CD4-positive, CD25-positive, alpha-beta regulatory T cell (primary cell): Measurements from ENCODE around the gene DISC1. TPM values are rescaled to one million over a fixed set of nuclear protein-coding genes. Genes with fewer than 3 reads are reported as not detected.

Experiments
- ATAC-seq, 2 donors: fragments of 150-1000 bp; cut with Tn5 transposase; one replicate each; pipeline ENCODE4 v1.10.0; 2021; ENCODE audit warnings: low read depth in 2 of 2, moderate number of reproducible peaks in 2 of 2, moderate library complexity in 1 of 2
- DNase-seq, 3 donors: peaks; one replicate each; pipeline versions ENCODE4 v3.0.0 to v3.0.0-alpha.2; 2012 to 2022; ENCODE audit warnings: mixed read lengths in 1 of 3
- H3K27ac ChIP-seq: one replicate; pipeline ENCODE4 v1.7.0; 2013; ENCODE audit warnings: mild to moderate bottlenecking, low read length; ENCODE audit not compliant: insufficient read depth, poor library complexity, severe bottlenecking
- H3K27me3 ChIP-seq: one replicate; pipeline ENCODE4 v1.7.0; 2013; ENCODE audit warnings: low read length; ENCODE audit not compliant: control insufficient read depth, insufficient read depth
- H3K36me3 ChIP-seq: one replicate; pipeline ENCODE4 v1.7.0; 2013; ENCODE audit warnings: mild to moderate bottlenecking, low read length, moderate library complexity; ENCODE audit not compliant: control insufficient read depth, insufficient read depth
- H3K4me1 ChIP-seq: 2 replicates; pipeline ENCODE4 v1.7.0; 2013; ENCODE audit warnings: mild to moderate bottlenecking, low read length; ENCODE audit not compliant: insufficient read depth, control insufficient read depth, poor library complexity, severe bottlenecking
- H3K4me3 ChIP-seq: one replicate; pipeline ENCODE4 v1.7.0; 2013; ENCODE audit warnings: low read depth, mild to moderate bottlenecking, low read length, moderate library complexity
- H3K9me3 ChIP-seq, 2 experiments: 1 replicate in 1 of 2; 2 replicates in 1 of 2; pipeline ENCODE4 v1.7.0; 2013; ENCODE audit warnings: low read length in 2 of 2, mild to moderate bottlenecking in 1 of 2, moderate library complexity in 1 of 2; ENCODE audit not compliant: control insufficient read depth in 2 of 2
- H3K27ac Mint-ChIP-seq, 3 donors: one replicate each; pipeline ENCODE4 v1.8.0; 2020 to 2022; ENCODE audit warnings: mild to moderate bottlenecking in 3 of 3, mixed read lengths in 3 of 3, moderate library complexity in 2 of 3
- H3K27me3 Mint-ChIP-seq: one replicate; pipeline ENCODE4 v1.8.0; 2022; ENCODE audit warnings: mild to moderate bottlenecking, mixed read lengths
- H3K36me3 Mint-ChIP-seq: one replicate; pipeline ENCODE4 v1.8.0; 2020; ENCODE audit warnings: mixed read lengths
- H3K4me1 Mint-ChIP-seq, 4 donors: one replicate each; pipeline ENCODE4 v1.8.0; 2020 to 2022; ENCODE audit warnings: mixed read lengths in 4 of 4, mild to moderate bottlenecking in 1 of 4
- H3K4me3 Mint-ChIP-seq, 4 donors: one replicate each; pipeline ENCODE4 v1.8.0; 2020 to 2022; ENCODE audit warnings: mild to moderate bottlenecking in 4 of 4, mixed read lengths in 4 of 4, moderate library complexity in 3 of 4
- H3K9me3 Mint-ChIP-seq, 7 donors: one replicate each; pipeline ENCODE4 v1.8.0; 2020 to 2022; ENCODE audit warnings: mixed read lengths in 7 of 7, mild to moderate bottlenecking in 3 of 7, moderate library complexity in 2 of 7
- polyA plus RNA-seq, 4 donors: library from polyadenylated mRNA; unstranded; fragments of 300-500 nt; fragmentation: Illumina TruSeq; gene quantifications; one replicate each; pipeline ENCODE4 v1.2.3, GENCODE V29; 2021
- total RNA-seq: library from RNA; stranded (reverse); gene quantifications from one replicate; pipeline ENCODE4 v1.2.3, GENCODE V29; 2022

The DISC1 gene
- total and polyA plus RNA-seq, 5 donors from 2014 or later, result 0.78 to 25.5 (median 2.5) TPM

DNA sequence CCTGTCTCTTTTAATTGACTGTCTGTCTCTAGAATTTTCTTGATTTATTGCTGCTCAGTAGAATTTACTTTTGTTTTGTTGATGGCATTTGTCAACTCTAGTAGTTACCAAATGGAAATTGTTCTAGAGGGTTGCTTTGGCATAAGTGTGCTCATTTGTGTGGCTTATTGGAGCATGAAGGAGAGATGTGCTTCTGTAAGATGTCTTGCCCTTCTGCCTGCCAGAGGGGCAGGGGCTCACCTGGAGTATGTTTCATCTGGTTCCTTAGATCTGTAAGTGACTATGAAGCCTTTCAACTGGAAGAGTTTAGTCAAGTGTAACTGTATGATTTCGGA lies 345.5 kb downstream of the DISC1 start:
- H3K36me3 ChIP-seq, result peaks cover 3% of the 10 kb centered on the region
- peaks cover 0 to 4% (median 0%) of the 10 kb centered on the region in 7 donors for H3K9me3 Mint-ChIP-seq
- no peak overlapping the region for H3K27ac ChIP-seq
- no peaks in the 10 kb centered on the region for H3K27me3 Mint-ChIP-seq
- no peak overlapping the region for H3K27ac Mint-ChIP-seq
- no peaks in the 10 kb centered on the region for H3K27me3 ChIP-seq
- H3K4me3 Mint-ChIP-seq, result no peak overlapping the region
- DNase-seq (no peak), ATAC-seq (no peak)
- no peaks in the 10 kb centered on the region for H3K4me1 ChIP-seq
- H3K4me1 Mint-ChIP-seq, result peaks cover 0 to 6% (median under 1%) of the 10 kb centered on the region in 4 donors
- H3K9me3 ChIP-seq, result no peaks in the 10 kb centered on the region
- H3K4me3 ChIP-seq, result no peak overlapping the region
- H3K36me3 Mint-ChIP-seq, result peaks cover 20% of the 10 kb centered on the region

DNA sequence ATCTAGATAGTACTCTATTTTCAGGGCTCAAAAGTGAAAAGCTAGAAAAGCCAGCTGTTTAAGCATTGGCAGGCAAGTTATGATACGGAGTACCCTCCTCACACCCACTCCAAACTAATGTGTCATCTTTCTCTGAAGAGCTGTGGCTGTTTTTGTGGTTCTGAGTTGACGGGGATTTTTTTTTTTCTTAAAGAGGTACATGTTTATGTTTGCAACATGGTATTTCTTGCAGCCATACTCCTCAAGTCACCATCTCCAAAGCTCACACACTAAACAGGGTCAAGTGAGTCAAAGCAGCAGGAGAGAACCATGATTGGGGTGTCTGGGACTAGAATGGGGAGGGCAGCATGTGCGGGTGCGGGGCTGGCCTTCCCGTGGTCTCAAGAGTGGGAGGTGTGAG lies 347.2 kb downstream of the DISC1 start:
- Histone ChIP-seq H3K9me3 (no peaks in the 10 kb centered on the region), H3K4me3 (no peak overlapping the region), H3K36me3 (no peaks in the 10 kb centered on the region), H3K27ac (no peak overlapping the region), H3K27me3 (no peaks in the 10 kb centered on the region), H3K4me1 (no peaks in the 10 kb centered on the region)
- Mint-ChIP-seq H3K27ac (no peak overlapping the region), H3K4me1 (peaks cover 0 to 6% (median 3%) of the 10 kb centered on the region in 4 donors), H3K36me3 (peaks cover 14% of the 10 kb centered on the region), H3K27me3 (no peaks in the 10 kb centered on the region), H3K9me3 (peaks cover 0 to 4% (median 0%) of the 10 kb centered on the region in 7 donors), H3K4me3 (no peak overlapping the region)
- ATAC-seq (no peak), DNase-seq (peak in 1 of 3 donors; percentile 63)

DNA sequence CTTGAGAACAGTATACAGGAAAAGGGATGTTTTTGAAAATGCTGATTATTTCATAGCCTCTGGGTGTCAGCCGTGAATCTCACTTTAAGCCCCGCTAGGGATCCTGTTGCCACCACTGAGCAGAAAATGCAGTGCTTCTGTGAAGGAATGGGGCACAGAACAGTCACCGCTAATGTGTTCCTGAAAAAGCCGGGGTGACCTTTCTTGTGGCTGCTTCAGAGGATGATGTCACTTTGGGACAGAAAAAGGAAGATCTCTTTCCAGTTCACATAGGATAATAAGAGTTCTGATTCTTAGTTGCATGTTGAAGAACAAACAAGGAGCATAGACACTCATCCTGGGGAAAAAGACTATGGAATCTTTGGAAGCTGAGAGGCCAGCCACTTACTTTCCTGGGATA lies 349.6 kb downstream of the DISC1 start:
- DNase-seq (no peak), ATAC-seq (no peak)
- no peaks in the 10 kb centered on the region for H3K36me3 ChIP-seq
- Mint-ChIP-seq H3K4me3 (no peak overlapping the region), H3K27ac (no peak overlapping the region), H3K4me1 (peaks cover 0 to 6% (median under 1%) of the 10 kb centered on the region in 4 donors), H3K9me3 (peaks cover 0 to 4% (median 0%) of the 10 kb centered on the region in 7 donors), H3K36me3 (peaks cover 11% of the 10 kb centered on the region), H3K27me3 (no peaks in the 10 kb centered on the region)
- no peaks in the 10 kb centered on the region for H3K27me3 ChIP-seq
- no peaks in the 10 kb centered on the region for H3K4me1 ChIP-seq
- no peak overlapping the region for H3K27ac ChIP-seq
- no peak overlapping the region for H3K4me3 ChIP-seq
- no peaks in the 10 kb centered on the region for H3K9me3 ChIP-seq

DNA sequence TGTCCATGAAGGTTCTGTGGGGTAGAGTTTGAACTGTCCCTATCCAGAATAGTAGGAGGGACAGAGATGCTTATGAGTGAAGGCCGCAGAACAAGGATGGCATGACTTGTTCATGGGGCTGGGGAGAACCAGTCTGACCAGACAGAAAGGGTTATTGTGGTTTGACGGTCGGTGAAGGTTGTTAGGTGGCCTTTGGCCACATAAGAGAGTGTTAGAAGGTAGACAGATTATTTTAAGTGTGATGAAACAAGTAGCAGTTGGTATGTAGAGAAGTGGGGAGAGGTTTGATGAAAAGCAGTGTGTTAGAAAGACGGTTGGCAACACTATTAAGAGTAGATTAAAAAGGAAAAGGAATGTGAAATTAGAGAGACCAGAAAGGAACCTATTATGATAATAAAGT lies 355.1 kb downstream of the DISC1 start:
- no peak for ATAC-seq
- Histone ChIP-seq H3K4me1 (no peaks in the 10 kb centered on the region), H3K36me3 (no peaks in the 10 kb centered on the region), H3K4me3 (no peak overlapping the region), H3K27me3 (no peaks in the 10 kb centered on the region), H3K27ac (no peak overlapping the region), H3K9me3 (no peaks in the 10 kb centered on the region)
- Mint-ChIP-seq H3K27me3 (no peaks in the 10 kb centered on the region), H3K36me3 (peaks cover 5% of the 10 kb centered on the region), H3K27ac (peak overlapping the region in 1 of 3 donors; percentile 47), H3K4me3 (no peak overlapping the region), H3K9me3 (peaks cover 0 to 4% (median 0%) of the 10 kb centered on the region in 7 donors), H3K4me1 (peaks cover 0 to 14% (median 7%) of the 10 kb centered on the region in 4 donors)
- no peak for DNase-seq

DNA sequence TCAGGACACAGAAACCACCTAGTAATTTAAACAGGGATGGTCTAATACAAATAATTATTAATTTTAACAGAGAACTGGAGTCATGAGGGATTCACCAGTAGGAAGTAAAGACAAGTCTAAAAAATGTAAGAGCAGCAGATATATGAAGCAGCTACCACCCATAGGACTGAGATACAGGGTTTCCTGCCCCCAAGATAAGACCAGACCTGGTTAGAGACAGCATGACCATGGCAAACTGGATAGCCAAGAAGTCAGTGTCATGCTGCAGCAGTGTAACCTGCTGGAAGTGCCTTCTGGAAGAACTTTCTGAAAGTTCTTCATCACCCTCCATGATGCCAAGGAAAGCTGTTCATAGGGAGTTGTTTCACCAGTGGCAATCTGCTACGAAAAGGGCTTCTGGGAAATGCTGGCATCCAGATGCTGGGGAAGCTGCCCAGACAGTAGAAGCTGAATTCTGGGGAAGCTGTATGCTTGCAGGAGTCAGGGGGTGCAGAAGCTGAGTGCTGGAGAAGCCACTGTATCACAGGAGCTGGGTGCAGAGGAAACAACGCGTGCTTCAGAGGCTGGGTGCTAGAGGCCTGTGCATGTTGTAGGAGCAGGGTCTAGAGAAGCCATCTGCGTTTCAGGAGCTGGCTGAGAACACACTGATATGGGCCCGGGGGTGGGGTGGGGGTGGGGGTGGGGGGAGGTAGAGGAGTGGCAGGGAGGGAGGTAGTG lies 356.4 kb downstream of the DISC1 start:
- no peaks in the 10 kb centered on the region for H3K4me1 ChIP-seq
- H3K4me1 Mint-ChIP-seq, result peaks cover 0 to 8% (median 7%) of the 10 kb centered on the region in 4 donors
- no peak overlapping the region for H3K27ac Mint-ChIP-seq
- no peaks in the 10 kb centered on the region for H3K36me3 Mint-ChIP-seq
- H3K36me3 ChIP-seq, result no peaks in the 10 kb centered on the region
- H3K27ac ChIP-seq, result no peak overlapping the region
- H3K27me3 Mint-ChIP-seq, result no peaks in the 10 kb centered on the region
- no peak overlapping the region for H3K4me3 Mint-ChIP-seq
- DNase-seq (no peak), ATAC-seq (no peak)
- no peaks in the 10 kb centered on the region for H3K9me3 Mint-ChIP-seq
- no peaks in the 10 kb centered on the region for H3K27me3 ChIP-seq
- no peaks in the 10 kb centered on the region for H3K9me3 ChIP-seq
- no peak overlapping the region for H3K4me3 ChIP-seq

DNA sequence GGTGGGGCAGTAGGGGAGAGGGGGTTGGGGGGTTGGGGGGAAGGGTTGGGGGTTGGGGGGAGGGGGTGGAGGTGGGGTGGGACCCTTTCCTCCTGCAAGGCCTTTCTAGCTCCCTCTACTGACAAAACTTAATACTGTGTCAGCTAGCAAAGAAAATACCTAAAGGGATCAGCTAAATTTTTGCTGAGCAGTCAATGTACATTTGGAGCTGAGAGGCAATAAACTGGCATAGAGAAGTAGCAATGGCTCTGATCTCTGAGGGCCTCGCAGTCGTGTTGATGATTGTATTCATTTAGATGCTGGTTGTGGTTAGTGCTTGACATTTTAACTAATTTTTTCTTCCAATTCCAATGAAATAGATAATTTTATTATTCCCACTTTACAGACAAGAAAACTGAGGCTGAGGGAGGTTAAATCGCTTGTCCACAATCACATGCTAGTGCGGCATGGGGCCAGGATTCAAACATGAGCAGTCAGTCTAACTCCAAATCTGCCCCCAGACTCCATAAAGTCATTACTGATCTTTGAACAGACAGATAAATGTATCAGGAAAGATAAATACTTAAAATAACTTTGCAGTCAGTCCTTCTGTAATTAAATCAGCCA lies 357.1 kb downstream of the DISC1 start:
- H3K36me3 Mint-ChIP-seq, result no peaks in the 10 kb centered on the region
- Histone ChIP-seq H3K36me3 (no peaks in the 10 kb centered on the region), H3K4me1 (no peaks in the 10 kb centered on the region), H3K4me3 (no peak overlapping the region), H3K27me3 (no peaks in the 10 kb centered on the region), H3K9me3 (no peaks in the 10 kb centered on the region), H3K27ac (no peak overlapping the region)
- no peaks in the 10 kb centered on the region for H3K27me3 Mint-ChIP-seq
- H3K27ac Mint-ChIP-seq, result no peak overlapping the region
- ATAC-seq, result no peak
- DNase-seq, result no peak
- H3K4me1 Mint-ChIP-seq, result peaks cover 0 to 8% (median 7%) of the 10 kb centered on the region in 4 donors
- H3K4me3 Mint-ChIP-seq, result no peak overlapping the region
- H3K9me3 Mint-ChIP-seq, result no peaks in the 10 kb centered on the region

DNA sequence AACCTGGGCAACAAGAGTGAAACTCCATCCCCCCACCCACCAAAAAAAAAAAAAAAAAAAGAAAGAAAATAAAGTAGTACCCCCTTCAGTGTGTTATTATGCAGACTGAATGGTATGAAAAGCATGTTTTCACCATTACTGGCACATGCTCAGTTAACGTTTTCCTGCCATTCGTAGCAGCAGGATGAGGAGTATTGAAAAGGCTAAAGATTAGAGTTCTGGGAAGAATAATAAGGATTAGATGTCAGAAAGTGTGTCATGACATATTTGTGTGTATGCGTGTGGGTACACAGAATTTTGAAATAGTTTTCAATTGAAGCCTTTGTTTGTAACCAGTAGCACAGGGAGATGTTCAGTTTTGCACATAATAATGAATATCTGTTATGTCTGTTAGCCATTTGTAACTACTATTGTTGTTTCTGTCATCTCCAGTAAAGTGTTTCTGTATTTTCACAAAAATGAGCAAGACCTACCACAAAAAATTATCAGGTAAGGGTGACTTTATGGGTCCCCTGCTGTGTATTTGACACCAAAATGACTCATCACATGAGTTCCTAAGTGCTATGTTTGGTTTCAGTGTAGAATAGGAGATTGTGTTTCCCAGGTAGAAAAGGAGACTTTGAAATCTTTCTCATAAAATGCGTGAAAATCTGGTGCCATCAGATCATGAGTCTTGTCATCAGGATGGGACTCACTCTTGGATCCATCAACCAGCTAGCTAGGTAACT lies 358.9 kb downstream of the DISC1 start:
- Histone ChIP-seq H3K4me3 (no peak overlapping the region), H3K27me3 (no peaks in the 10 kb centered on the region), H3K9me3 (no peaks in the 10 kb centered on the region), H3K27ac (no peak overlapping the region), H3K36me3 (no peaks in the 10 kb centered on the region), H3K4me1 (no peaks in the 10 kb centered on the region)
- ATAC-seq, result no peak
- H3K27ac Mint-ChIP-seq, result no peak overlapping the region
- peaks cover 4% of the 10 kb centered on the region for H3K36me3 Mint-ChIP-seq
- no peak for DNase-seq
- no peak overlapping the region for H3K4me3 Mint-ChIP-seq
- peaks cover 0 to 1% (median 0%) of the 10 kb centered on the region in 7 donors for H3K9me3 Mint-ChIP-seq
- H3K4me1 Mint-ChIP-seq, result peaks cover 0 to 8% (median 7%) of the 10 kb centered on the region in 4 donors
- no peaks in the 10 kb centered on the region for H3K27me3 Mint-ChIP-seq
